GM21717 (cell line): ENCODE measurements around the gene MTTP.

Experiments
- ATAC-seq: cut with Tn5 transposase; IDR thresholded peaks from one replicate; pipeline ENCODE4 v1.9.1; 2021; ENCODE audit warnings: mild to moderate bottlenecking, moderate library complexity; ENCODE audit not compliant: unreplicated experiment

Gene MTTP

DNA sequence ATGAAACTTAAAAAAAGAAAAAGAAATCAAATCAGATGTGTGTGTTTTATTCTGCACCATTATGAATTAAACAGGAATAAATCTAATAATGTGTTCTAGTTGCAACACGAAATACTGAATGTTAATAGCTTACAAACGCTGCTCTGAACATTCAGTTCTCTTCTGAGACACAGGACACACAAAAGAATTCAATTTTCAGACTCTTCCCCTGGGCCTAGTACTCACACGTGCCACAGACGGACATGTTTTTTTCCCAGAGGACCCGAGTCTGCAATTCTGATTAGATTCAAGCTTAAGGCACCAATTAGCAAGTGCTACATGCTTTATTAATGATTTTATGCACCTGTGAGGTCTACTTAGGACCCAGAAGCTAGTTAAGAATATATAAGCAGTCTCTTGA lies 62.5 kb downstream of the MTTP start:
- ATAC-seq, result no peak

DNA sequence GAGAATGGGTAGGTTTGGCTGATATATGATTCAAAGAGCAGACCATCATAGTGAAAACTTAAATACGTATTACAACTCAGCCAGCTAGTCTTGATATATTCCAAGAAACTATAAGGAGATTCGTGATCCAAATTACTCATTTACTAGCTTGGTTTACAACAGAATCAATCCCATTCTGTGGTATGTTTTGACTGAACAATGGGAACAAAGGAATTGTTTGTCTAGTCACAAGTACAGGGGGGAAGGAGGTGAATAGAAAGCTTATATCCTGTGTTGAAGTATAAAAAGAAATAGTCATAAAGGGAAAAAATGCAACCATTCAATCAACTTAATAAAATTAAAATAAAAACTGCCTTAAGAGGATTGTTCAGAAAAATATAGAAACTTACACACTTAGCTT lies 66.1 kb downstream of the MTTP start:
- ATAC-seq, result no peak

DNA sequence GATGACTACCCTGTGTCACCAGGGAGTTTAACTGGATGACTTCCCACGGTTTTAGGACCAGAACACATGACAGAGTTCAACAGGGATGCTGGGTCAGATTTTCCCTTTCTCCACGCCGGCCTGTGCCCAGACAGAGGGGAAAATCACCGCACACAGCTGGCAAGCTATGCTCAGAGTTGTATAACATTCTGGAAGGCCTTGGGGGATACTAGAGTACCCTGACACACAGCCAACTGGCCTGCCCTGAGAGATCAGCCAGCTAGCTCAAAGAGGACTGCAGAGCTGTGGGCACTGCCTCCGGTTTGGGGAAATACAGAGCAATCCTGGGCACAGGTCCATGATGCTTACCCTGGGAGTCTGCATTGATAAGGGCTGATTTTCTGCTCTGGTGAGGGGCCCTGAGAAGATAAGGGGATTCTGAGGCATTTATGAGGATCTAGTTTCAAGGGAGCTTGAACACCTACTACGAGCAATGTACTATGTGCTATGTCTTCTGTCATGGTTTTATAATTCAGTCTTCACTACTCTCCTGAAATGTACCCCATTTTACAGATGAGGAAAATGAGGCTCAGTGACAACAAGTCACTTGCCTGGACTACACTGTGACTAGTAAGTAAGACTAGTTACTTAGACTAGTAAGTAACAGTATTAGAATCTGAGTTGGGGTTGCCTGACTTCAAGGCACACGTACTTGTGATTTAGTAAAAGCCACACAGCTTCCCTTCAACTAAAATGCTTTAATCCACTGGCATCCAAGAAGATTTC lies 68.3 kb downstream of the MTTP start:
- no peak for ATAC-seq

DNA sequence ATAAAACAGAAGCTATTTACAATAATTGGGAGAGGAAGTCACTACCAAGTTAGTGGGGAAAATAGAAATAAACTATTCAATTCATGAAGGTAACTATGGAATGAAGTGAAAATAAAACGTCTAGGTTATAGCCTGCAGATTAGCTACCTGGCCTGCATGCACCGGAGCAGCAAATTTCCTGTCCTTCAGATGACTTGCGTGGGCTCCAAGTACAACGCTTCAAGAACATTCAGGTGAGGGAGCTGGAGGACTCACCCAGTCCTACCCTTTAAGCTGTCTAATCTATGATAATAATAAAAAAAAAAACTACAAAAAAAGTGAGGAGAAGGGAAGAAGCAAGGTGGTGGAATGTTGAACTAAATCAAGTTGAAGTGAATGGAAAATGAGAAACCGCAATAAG lies 69.8 kb downstream of the MTTP start:
- no peak for ATAC-seq

DNA sequence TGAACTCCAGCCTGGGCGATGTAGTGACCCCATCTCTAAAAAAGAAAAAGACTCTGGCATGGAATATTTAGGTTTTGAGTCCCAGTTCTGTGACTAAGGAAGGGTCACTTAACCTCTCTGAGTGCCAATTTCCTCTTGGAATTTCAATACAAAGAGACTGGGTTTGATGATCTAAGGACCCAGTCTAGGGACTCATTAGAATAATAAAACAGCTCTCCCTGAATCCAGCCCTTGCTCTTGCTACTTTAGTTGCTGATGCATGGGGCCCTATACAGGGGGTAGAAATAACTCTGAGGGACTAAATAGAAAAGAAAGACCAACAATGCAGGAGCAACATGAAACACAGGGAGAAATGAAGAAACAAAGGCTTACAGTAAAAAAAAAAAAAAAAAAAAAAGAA lies 70.4 kb downstream of the MTTP start:
- ATAC-seq, result no peak

DNA sequence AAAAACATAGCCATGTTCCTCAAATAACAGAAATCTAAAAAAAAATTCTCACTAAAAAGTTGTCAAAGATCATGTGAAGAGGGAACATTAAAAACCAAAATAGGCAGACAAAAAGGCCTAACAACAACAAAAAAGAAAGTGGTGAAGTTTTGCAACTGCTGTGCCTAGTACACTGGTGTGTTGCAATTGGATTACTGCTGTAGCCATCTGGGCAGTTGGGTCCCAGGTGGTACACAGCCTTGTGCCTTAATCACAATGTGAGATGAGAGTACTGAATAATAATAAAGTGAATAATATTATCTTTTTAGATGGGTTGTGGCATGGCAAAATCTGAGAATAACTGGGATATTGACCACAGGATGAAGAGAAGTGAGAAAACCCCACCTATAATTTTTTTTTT lies 71.0 kb downstream of the MTTP start:
- ATAC-seq, result no peak

DNA sequence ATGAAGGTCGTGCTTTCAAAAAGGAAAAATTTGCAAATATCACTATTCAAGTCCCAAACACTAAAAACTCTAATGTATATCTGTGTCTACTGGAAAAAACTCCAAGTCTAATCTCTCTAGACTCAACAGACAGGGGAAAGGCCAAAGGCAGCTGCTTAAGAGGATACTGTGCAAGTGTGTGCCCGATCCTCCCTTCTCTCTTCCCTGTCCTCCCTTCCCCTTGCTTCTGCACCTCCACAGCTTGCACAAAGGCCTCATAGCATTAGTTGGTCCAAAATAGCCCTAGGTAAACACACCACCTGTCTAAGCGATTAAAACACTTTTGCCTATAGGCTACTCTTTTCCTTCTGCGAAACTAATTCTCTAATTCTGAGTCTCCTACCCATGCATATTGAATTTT lies 72.4 kb downstream of the MTTP start:
- ATAC-seq, result no peak

DNA sequence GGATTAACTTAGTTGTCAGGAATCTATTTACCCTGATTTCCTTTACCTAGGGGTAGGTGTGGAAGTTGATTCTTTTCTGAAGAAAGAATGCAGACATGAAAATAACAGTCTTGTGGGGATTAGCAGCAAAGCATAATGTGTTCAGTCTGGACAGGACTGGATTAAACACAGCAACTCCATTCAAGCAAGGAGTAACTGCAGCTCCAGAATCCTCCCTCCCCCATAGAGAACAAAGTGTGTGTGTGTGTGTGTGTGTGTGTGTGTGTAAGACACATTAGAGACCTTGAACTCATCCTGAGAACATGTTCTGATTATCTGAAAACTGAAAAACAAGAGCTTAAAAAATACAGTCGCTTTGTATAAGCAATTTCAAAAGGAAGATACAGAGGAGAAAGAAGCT lies 73.7 kb downstream of the MTTP start:
- ATAC-seq, result no peak

DNA sequence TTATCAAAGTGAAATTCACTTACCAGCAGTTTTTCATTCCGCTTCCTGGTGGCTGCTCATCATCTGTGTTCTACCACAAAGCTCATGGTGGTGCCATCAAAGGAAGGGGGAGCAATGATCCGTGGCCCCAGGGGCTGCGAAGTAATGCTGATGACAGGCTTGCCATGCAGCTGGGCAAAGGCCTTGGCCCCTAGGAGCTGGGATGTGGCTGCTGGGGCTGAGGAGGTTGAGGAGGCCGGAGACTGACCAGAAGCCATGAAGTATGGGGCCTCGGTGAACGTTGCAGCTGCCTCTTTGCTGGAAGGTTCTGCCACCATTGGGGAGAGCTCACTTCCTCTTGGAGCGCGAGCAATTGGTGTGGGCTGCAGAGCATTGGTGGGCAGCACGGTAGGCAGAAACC lies 74.6 kb downstream of the MTTP start:
- ATAC-seq, result no peak

DNA sequence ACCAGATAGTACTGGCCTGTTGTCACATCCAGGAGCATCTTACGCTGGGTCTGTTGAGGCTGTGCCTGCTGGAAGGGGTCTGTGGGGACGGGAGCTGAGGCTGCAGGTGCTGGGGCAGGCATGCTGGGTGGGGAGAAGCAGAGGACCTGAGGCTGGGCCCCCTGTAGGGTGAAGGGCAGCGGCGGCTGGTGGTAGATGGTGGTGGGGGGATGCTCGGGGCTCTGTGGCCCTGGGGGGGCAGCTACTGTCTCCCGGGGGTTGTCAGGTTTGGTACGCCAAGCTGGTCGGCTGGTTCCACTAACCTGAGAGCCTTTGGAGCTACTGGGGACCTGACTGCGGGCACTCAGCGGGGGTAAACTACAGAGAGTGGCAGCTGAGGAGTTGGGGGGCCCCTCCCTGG lies 75.2 kb downstream of the MTTP start:
- ATAC-seq, result no peak

DNA sequence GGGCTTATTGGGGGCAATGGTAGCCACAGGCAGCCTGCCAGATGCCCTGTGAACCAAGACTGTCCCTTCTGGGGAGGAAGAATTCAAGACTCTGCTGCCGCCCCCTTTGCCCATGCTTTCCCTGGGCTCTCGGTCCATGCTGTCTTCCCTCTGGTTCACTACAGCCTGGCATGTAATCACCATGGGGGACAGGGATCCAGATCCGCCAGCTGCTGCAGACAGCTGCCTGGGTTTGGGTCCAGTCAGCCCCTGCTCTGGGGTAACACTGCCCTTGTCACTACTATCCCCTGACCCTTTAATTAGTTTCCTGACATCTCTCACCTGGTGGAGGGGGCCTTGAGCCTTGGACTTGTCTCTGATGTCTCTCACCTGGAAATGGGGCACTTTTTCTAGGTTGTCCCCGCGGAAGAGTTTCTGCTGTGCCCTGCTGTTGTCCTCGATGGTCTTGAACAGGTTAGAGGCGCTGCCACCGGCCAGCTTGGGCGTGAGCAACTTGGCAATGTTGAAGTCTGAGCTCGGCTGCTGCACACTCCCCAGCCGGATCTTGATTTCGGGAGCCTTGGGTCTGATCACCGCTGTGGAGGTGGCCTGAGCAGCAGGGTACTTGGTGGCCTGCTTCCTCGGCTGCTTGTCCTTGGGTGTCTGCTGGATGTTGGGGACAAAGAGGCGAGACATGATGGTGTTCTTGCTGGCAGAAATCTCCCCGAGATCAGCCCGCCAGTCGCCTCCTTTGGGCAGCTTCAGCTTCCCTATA lies 76.6 kb downstream of the MTTP start:
- no peak for ATAC-seq

DNA sequence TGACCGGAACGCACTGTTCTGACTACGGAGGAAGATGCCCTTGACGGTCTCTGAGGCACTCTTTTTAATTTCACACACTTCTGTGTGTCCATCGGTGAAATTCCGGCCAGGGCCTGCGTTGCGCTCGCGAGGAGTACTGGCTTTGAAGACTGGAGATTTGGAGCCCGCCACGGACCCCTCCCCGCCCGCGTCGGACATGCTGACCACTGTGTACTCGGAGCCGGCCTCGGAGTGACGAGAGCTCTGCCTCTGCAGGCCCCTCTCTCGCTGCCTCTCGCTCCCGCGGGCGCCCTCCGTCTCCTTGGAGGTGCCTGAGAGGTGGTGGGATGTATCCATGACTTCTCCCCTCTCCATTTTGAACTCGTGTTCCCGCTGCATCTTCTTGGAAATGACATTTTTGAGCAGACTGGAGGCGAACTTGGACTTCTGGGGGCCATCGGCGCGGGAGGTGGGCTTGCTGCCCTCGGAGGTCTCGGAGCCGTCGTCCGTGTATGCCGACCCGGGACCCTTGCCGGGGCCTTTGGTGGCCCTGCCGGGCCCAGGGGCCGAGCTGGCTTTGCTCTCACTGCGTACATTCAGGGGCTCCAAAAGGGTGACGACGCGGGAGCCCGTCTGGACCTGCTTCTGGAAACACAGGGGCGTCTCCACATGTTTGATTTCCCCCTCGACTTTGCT lies 77.3 kb downstream of the MTTP start:
- no peak for ATAC-seq

DNA sequence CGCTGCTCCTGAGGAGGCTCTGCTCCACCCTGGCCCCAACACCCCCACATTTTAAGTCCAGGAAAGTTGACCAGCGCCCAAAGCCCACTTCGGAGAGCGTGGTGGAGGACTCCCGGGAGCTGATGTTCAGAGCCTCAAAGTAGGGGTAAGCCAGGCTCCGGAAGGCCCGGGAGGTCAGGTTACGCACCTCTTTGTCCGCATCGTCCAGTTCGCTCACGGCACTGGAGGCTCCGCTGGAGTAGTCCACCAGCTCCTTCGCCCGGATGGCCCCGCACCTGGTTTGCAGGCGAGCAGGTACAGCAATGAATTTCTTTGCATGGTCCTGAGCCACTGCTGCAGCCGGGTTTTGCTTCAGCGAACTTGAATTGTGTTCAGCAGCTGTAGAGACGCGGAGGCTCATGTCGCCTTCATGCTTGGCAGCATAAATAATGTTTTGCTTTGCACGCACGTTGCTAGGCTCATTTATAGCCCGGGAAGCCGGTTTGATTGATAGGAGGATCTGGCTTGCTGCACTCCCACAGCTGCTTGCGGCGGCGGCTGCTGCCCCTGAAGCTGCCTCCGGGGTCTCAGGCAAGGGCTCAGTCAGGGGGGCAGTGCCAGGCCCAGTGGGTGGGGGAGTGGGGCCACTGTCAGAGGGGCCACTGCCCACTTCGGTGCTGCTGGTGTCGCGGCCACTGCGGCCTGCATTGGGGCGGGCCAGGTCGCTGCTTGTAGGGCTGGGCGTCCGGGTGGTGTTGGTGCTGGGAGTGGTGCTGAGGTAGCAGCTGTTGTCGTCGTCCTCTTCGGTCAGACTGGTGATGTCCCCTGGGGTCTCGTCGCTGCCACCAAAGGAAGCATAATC lies 78.2 kb downstream of the MTTP start:
- ATAC-seq, result no peak

DNA sequence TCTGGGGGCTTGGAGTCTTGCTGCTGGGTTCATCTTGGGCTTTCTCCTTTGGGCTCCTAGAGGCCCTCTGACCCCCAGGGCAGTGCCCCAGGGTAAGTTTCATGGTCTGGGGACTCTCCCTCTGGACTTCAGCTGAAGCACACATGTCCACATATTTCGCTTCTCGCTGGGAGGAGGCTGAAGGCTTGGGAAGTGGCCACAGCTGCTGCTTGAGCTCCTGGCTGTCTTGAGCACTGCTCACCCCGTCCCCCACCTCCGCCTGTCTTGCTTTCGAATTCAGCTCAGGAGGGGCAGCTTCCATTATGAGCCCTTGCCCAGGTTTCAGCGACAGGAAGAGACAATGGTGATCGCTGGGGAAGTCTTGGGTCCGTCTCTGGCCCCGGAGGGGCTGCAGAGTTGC lies 79.3 kb downstream of the MTTP start:
- no peak for ATAC-seq

DNA sequence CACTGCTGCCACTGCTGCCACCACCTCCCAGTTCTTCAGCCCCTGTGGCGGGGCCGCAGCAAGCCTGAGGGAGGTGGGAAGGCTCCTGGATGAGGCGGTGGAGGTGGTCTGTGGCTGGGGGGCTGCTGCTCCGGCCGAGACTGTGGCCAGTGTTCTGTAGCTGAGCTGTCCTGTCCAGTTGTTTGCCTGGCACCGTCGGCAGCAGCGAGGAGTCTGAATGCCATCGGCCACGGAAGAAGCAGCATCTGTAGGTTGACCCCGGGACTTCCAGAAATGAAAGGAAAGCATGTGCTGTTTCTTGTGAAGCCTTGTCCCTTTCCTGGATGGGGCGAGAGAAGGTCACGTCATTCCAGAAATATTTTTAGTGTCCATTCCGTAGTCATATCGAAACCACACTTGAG lies 79.7 kb downstream of the MTTP start:
- no peak for ATAC-seq

DNA sequence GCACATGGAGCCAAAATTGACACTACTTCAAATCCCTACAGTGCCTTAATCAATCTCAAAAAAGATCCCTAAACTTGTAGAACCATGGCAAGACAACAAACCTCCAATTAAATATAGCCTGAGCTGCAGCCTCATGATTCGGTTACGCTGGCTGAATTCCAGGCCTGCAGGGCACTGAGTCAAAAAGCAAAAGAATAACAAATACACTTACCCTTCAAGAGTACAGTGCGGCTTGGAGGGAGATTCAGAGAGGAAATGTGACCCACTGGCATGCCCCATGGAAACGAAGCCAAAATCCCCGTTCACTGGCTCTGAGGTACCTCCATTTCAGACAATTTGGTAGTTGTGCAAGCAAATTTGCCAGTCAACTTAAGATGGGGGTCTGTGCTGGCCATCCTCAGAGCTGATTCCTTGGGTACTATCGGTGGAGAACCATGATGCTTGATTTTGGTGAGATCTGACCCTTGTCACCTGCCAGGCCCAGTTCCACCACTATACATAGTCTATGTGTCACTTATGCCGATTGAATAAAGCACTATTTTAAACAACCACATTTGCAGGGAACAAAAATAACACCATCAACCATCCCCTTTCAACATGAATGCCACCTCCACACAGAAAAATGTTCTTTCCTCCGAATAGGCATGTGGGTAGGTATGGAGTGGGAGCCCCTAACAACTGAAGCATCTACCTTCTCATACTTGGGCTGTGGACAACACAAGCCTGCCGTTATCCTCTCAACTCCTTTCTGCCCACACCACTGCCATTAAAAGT lies 80.9 kb downstream of the MTTP start:
- no peak for ATAC-seq

DNA sequence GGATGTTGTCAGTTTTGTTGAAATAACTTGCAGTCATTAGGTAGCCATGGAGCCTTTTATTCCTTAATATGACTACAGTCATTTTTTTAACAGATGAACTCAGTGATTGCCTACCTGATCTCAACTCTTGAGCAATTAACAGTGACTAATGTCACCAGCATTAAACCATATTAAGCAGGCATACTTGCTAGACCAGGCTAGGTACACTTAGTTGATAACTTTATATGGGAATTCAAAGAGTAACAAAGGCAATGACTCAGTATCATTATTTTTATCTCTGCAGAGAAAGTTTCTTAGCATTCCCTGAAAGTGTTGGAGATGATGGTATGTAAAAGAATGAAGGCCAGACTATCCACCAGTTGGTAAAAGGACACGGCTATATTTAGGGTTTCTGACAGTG lies 83.2 kb downstream of the MTTP start, which contains the start of gene C4orf54:
Gene C4orf54, minus strand, starts transcription at position 31 of the 400 bp plus-strand sequence. CDS start 3,180 bp downstream, outside the sequence.
- ATAC-seq, result no peak

DNA sequence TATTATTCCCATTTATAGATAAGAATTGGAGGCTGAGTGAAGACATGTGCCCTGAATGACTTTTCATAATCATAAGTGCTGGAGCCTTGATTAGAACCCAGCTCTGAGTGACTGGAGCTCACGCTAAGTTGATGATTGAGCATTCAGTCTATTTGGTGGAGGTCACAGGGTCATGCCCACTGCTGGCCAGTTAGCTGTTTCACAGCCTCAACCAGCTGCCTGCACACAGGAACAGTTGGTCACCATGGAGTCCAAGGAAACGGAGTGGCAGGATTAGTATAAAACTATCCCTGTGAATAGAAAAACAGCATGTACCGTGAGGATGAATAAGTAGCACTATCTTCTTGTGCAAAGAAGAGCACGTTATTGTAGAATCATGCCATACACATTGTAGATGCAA lies 84.0 kb downstream of the MTTP start:
- no peak for ATAC-seq

DNA sequence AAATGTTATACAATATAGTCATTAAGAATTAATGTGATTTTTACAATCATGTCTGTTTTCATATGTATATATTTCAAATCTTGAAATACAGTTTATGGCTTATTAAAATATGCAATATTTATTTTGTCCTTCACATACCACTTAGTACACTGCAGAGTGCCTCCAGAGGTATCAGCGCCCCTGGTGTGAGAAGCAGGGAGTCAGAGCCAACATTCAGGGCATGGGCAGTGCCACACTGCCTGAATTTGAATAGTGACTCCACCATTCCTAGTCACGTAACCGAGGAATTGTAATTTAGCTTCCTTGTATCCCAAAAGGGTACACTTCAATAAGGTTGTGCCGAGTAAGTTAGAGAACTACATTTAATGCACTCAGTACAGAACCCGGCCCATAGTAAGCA lies 87.3 kb downstream of the MTTP start:
- ATAC-seq, result no peak

DNA sequence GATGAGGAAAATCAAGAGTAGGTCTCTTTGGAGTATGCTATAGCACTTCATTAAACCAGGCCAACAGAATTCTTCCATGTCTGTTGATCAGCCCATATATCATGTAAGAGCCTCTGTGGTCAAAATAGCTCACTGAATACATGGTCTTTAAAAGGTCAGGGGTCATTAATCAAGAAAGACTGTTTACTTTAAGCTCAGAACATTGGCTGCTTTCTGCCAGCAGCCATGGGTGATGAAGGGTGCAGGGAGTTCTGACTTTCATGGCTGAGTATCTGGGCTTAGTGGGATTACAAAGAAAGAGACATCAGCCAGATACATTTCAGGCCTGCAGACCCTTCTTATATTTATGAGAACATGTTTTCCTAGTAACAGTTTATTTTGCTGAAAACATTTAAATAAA lies 90.1 kb downstream of the MTTP start:
- no peak for ATAC-seq
